ENCODE measurements around the gene ATP9B.

Gene ATP9B

DNA sequence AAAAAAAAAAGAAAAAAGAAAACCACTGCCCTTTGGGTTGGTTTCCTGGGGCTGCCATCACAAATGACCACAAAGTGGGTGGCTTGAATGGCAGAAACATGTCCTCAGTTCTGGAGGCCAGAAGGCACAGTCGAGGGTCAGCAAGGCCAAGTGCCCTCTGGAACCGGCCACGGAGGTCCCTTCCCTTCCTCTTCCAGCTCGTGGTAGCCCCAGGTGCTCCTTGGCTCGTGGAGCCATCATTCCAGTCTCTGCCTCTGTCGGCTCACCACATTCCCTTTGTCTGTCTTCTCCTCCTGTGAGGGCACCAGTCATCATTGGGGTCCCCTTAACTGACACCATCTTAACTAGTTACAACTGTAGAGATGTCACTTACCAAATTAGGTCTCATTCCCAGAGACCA lies 318.0 kb downstream of the ATP9B start:
- Histone ChIP-seq H3K9me3 (replicated peaks; ENCODE audit: insufficient read depth, low read length) (no peaks in the 10 kb centered on the region), H2AFZ (ENCODE audit: low read length) (no peak overlapping the region), H3K36me3 (replicated peaks; ENCODE audit: insufficient read depth, low read length) (no peaks in the 10 kb centered on the region), H3K27ac (ENCODE audit: low read length) (no peak overlapping the region), H3K4me3 (ENCODE audit: low read length) (no peak overlapping the region), H3K9me2 (replicated peaks; ENCODE audit: insufficient read depth, low read length) (no peaks in the 10 kb centered on the region), H3K27me3 (replicated peaks; ENCODE audit: insufficient read depth, low read length) (no peaks in the 10 kb centered on the region; the same call in 1 of the 2 replicates), H4K20me1 (ENCODE audit: insufficient read depth, low read length) (no peaks in the 10 kb centered on the region), H3K4me2 (ENCODE audit: low read depth, low read length) (no peak overlapping the region), H3K79me2 (ENCODE audit: low read length) (no peaks in the 10 kb centered on the region), H3F3A (ENCODE audit: insufficient read depth, low read length) (no peaks in the 10 kb centered on the region), H3K4me1 (ENCODE audit: low read length) (no peaks in the 10 kb centered on the region), H3K9ac (ENCODE audit: low read length) (no peak overlapping the region)
- DNase-seq = no peak
- TF ChIP-seq EZH2phosphoT487 (IDR thresholded peaks at IDR 0.05; ENCODE audit: low read length) (no peak), EZH2 (optimal IDR thresholded peaks at IDR 0.05; ENCODE audit: low read depth, low read length) (no peak)
- TF ChIP-seq, protein P1, sequence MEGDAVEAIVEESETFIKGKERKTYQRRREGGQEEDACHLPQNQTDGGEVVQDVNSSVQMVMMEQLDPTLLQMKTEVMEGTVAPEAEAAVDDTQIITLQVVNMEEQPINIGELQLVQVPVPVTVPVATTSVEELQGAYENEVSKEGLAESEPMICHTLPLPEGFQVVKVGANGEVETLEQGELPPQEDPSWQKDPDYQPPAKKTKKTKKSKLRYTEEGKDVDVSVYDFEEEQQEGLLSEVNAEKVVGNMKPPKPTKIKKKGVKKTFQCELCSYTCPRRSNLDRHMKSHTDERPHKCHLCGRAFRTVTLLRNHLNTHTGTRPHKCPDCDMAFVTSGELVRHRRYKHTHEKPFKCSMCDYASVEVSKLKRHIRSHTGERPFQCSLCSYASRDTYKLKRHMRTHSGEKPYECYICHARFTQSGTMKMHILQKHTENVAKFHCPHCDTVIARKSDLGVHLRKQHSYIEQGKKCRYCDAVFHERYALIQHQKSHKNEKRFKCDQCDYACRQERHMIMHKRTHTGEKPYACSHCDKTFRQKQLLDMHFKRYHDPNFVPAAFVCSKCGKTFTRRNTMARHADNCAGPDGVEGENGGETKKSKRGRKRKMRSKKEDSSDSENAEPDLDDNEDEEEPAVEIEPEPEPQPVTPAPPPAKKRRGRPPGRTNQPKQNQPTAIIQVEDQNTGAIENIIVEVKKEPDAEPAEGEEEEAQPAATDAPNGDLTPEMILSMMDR (IDR thresholded peaks at IDR 0.05; ENCODE audit: low read length) = no peak

DNA sequence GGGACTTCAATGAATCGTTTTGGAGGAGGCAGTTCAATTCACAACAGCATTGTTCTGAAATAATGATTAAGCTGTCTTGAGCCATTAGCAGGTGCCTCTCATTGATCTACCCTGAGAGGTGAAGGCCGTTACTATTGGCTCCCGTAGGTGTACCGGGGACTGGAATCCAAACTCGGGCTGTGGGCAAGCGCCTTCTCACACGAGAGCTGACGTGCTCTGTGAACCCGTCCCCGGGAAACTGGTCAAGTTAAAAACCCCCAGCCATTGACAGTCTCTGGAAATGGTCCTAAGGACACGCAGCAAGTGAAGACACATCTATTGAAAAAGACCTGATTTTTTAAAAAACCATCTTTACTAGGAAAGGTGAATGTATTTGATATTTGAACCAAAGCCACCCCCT lies 318.4 kb downstream of the ATP9B start:
- no peak overlapping the region for H3K4me3 ChIP-seq (ENCODE audit: low read length)
- no peaks in the 10 kb centered on the region for H4K20me1 ChIP-seq (ENCODE audit: insufficient read depth, low read length)
- H3K4me2 ChIP-seq (ENCODE audit: low read depth, low read length) = no peak overlapping the region
- H3K27ac ChIP-seq (ENCODE audit: low read length) = no peak overlapping the region
- H3K27me3 ChIP-seq (replicated peaks; ENCODE audit: insufficient read depth, low read length) = no peaks in the 10 kb centered on the region; the same call in 1 of the 2 replicates
- no peaks in the 10 kb centered on the region for H3F3A ChIP-seq (ENCODE audit: insufficient read depth, low read length)
- no peak for DNase-seq
- no peaks in the 10 kb centered on the region for H3K9me2 ChIP-seq (replicated peaks; ENCODE audit: insufficient read depth, low read length)
- no peak overlapping the region for H2AFZ ChIP-seq (ENCODE audit: low read length)
- no peaks in the 10 kb centered on the region for H3K79me2 ChIP-seq (ENCODE audit: low read length)
- no peaks in the 10 kb centered on the region for H3K9me3 ChIP-seq (replicated peaks; ENCODE audit: insufficient read depth, low read length)
- no peaks in the 10 kb centered on the region for H3K4me1 ChIP-seq (ENCODE audit: low read length)
- no peak overlapping the region for H3K9ac ChIP-seq (ENCODE audit: low read length)
- TF ChIP-seq EZH2phosphoT487 (IDR thresholded peaks at IDR 0.05; ENCODE audit: low read length) = no peak
- TF ChIP-seq, protein P1 (IDR thresholded peaks at IDR 0.05; ENCODE audit: low read length) = no peak
- H3K36me3 ChIP-seq (replicated peaks; ENCODE audit: insufficient read depth, low read length) = no peaks in the 10 kb centered on the region

DNA sequence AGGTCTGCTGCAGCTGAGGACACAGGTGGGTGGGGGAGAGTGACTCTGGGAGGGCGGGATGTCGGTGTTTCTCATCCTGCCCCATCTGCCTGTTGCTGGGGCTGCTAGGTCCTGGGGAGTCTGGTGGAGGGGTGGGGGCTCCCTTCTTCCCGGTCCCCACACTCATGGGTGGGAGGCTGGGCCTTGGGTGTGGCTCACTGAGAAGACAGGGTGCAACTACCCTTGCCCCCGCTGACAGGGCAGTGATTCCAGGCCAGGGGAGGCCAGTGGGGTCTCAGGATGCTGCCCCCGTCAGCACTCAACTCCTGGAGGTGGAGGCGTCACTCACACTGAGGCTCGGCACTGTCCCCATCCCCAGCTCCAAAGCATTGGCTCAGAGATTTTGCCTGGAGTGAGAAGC lies 318.8 kb downstream of the ATP9B start:
- Histone ChIP-seq H3K4me1 (ENCODE audit: low read length) (no peaks in the 10 kb centered on the region), H3K27ac (ENCODE audit: low read length) (no peak overlapping the region), H3K27me3 (replicated peaks; ENCODE audit: insufficient read depth, low read length) (no peaks in the 10 kb centered on the region; the same call in 1 of the 2 replicates), H3K4me2 (ENCODE audit: low read depth, low read length) (no peak overlapping the region), H3K9ac (ENCODE audit: low read length) (no peak overlapping the region), H3K4me3 (ENCODE audit: low read length) (no peak overlapping the region), H4K20me1 (ENCODE audit: insufficient read depth, low read length) (no peaks in the 10 kb centered on the region), H3K79me2 (ENCODE audit: low read length) (no peaks in the 10 kb centered on the region), H3F3A (ENCODE audit: insufficient read depth, low read length) (no peaks in the 10 kb centered on the region), H3K36me3 (replicated peaks; ENCODE audit: insufficient read depth, low read length) (no peaks in the 10 kb centered on the region), H3K9me3 (replicated peaks; ENCODE audit: insufficient read depth, low read length) (no peaks in the 10 kb centered on the region), H2AFZ (ENCODE audit: low read length) (no peak overlapping the region), H3K9me2 (replicated peaks; ENCODE audit: insufficient read depth, low read length) (no peaks in the 10 kb centered on the region)
- no peak for DNase-seq
- TF ChIP-seq, protein P1 (IDR thresholded peaks at IDR 0.05; ENCODE audit: low read length) = no peak
- no peak for TF ChIP-seq EZH2 (optimal IDR thresholded peaks at IDR 0.05; ENCODE audit: low read depth, low read length)
- TF ChIP-seq EZH2phosphoT487 (IDR thresholded peaks at IDR 0.05; ENCODE audit: low read length) = no peak

All from MM.1S (cell line).